Activated CD4-positive, alpha-beta T cell treated with anti-CD3 and anti-CD28 coated beads for 36 hours (primary cell): ENCODE data around the gene MTIF3. TPM values are rescaled to one million over a fixed set of nuclear protein-coding genes. Genes with fewer than 3 reads are reported as not detected.

Experiments used
- ATAC-seq: fragments of 200-7000 bp; cut with Tn5 transposase; one replicate; pipeline ENCODE4 v1.10.0; 2021; ENCODE audit warnings: mild to moderate bottlenecking, moderate library complexity
- CTCF ChIA-PET: fragments of 350-600 bp; sonication (Branson Sonifier 250); formaldehyde crosslinking; loops from one replicate; lab custom pipeline; 2021; ENCODE audit warnings: antibody characterized with exemption; lab: Charles Lee
- POLR2A ChIA-PET: fragments of 350-600 bp; sonication (Branson Sonifier 250); formaldehyde crosslinking; loops from one replicate; lab custom pipeline; 2021; ENCODE audit warnings: antibody characterized with exemption, inconsistent platforms; lab: Charles Lee
- DNase-seq: peaks from one replicate; pipeline ENCODE4 v3.0.0-alpha.2; 2020
- H3K27ac Mint-ChIP-seq: one replicate; pipeline ENCODE4 v1.8.0; 2021; ENCODE audit warnings: mixed read lengths
- H3K27me3 Mint-ChIP-seq: one replicate; pipeline ENCODE4 v1.8.0; 2021; ENCODE audit warnings: mixed read lengths
- H3K36me3 Mint-ChIP-seq: one replicate; pipeline ENCODE4 v1.8.0; 2021; ENCODE audit warnings: low read depth, mixed read lengths
- H3K4me1 Mint-ChIP-seq: one replicate; pipeline ENCODE4 v1.8.0; 2021; ENCODE audit warnings: mixed read lengths
- H3K4me3 Mint-ChIP-seq: one replicate; pipeline ENCODE4 v1.8.0; 2021; ENCODE audit warnings: mild to moderate bottlenecking, moderate library complexity, mixed read lengths
- H3K9me3 Mint-ChIP-seq: one replicate; pipeline ENCODE4 v1.8.0; 2021; ENCODE audit warnings: low read depth, mixed read lengths
- intact Hi-C, 2 experiments: fragments of 100-400 bp; cut with DNase I in 1 of 2; cut with micrococcal nuclease in 1 of 2; formaldehyde crosslinking; loops; one replicate each; pipeline versions ENCODE4 v1.14.2 to v1.15.1; 2022 to 2024; cut with DNase I, micrococcal nuclease
- total RNA-seq, 2 experiments: library from RNA; stranded (reverse); gene quantifications; one replicate each; pipeline ENCODE4 v1.2.3, GENCODE V29; 2021

Gene MTIF3
- total RNA-seq, 2 experiments from 2014 or later, result 27.5 to 43.0 TPM

- Mint-ChIP-seq H3K9me3 (no peaks in the 10 kb centered on the region), H3K27me3 (no peaks in the 10 kb centered on the region), H3K4me1 (peaks cover 27% of the 10 kb centered on the region), H3K4me3 (peak overlapping the region; percentile 72), H3K27ac (peak overlapping the region; percentile 97), H3K36me3 (no peaks in the 10 kb centered on the region)
- POLR2A ChIA-PET, result interaction anchor here (0.6 to 1.0 kb wide), 3 partner anchors 22 to 180 kb away, joined by 5 to 8 read pairs (median 5); no protein-coding TSS in a partner anchor
- ATAC-seq, result peak; percentile 59
- peak; percentile 40 for DNase-seq
- CTCF ChIA-PET, result interaction anchor here (0.6 to 3.5 kb wide), 8 partner anchors 10 to 370 kb away, joined by 3 to 11 read pairs (median 4); partner anchors contain the start of gene GTF3A
- intact Hi-C loops, result no loop called here
These were observed 5.0 kb upstream of the MTIF3 start for GRCh38 chr13:27455331-27455855.

- H3K4me1 Mint-ChIP-seq, result peaks cover 54% of the 10 kb centered on the region
- intact Hi-C loops, result loop anchor here (1.0 to 5.0 kb wide), 9 partner anchors 25 to 1230 kb away; partner anchors contain the start of genes POLR1D (in 2 of the 2), GTF3A (in 1 of the 2), PAN3 (in 1 of the 2) and RPL21 (in 1 of the 2)
- DNase-seq (peak; percentile 51), ATAC-seq (no peak)
- ChIA-PET CTCF (interaction anchor here (0.8 to 1.7 kb wide), 4 partner anchors 9 to 283 kb away, joined by 3 to 5 read pairs (median 4); no protein-coding TSS in a partner anchor), POLR2A (interaction anchor here (1.4 to 5.3 kb wide), 2 partner anchors 25 to 26 kb away, joined by 4 to 42 read pairs; partner anchors contain the start of gene GTF3A)
- H3K36me3 Mint-ChIP-seq, result peaks cover 6% of the 10 kb centered on the region
- no peaks in the 10 kb centered on the region for H3K27me3 Mint-ChIP-seq
- H3K27ac Mint-ChIP-seq, result peak overlapping the region; percentile 99
- H3K9me3 Mint-ChIP-seq, result no peaks in the 10 kb centered on the region
- H3K4me3 Mint-ChIP-seq, result peak overlapping the region; percentile 89
These were observed 632 bp upstream of the MTIF3 start for GRCh38 chr13:27450921-27451471.

- ATAC-seq (no peak), DNase-seq (no peak)
- Mint-ChIP-seq H3K27ac (peak overlapping the region; percentile 99), H3K36me3 (peaks cover 11% of the 10 kb centered on the region), H3K9me3 (no peaks in the 10 kb centered on the region), H3K4me1 (peaks cover 48% of the 10 kb centered on the region), H3K27me3 (no peaks in the 10 kb centered on the region), H3K4me3 (peak overlapping the region; percentile 89)
- ChIA-PET CTCF (interaction anchor here (1.1 to 3.0 kb wide), 2 partner anchors 23 to 27 kb away, joined by 3 to 23 read pairs; partner anchors contain the start of gene GTF3A), POLR2A (interaction anchor here (5.3 kb wide), 1 partner anchor 23 kb away, joined by 42 read pairs; the partner anchor contains the start of gene GTF3A)
- intact Hi-C loops, result no loop called here
These were observed 1.2 kb downstream of the MTIF3 start for GRCh38 chr13:27449081-27449603.

DNA sequence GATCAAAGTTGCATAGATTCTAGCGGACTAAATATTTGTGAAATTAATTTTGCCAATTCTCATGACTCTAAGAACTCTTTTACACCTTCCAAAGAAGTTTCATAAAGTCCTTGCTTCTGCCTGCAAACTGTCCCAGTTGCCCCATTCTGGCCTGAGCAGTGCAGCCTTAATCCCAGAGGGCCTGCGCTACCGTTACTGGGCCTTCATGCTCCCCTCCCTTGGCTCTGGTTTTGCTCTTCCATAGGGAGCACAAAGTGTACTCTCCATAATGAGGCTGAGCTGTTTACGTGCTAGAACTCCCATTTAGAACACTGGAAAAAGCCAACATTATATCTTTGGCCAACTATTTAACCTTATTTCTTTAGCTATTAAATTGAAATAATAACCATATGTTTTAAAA is 2.1 kb downstream of the MTIF3 start:
- POLR2A ChIA-PET, result interaction anchor here (5.3 kb wide), 1 partner anchor 22 kb away, joined by 42 read pairs; the partner anchor contains the start of gene GTF3A
- CTCF ChIA-PET, result interaction anchor here (0.7 to 3.0 kb wide), 2 partner anchors 8 to 22 kb away, joined by 3 to 23 read pairs; partner anchors contain the start of gene GTF3A
- Mint-ChIP-seq H3K4me3 (peak overlapping the region; percentile 89), H3K27me3 (no peaks in the 10 kb centered on the region), H3K4me1 (peaks cover 46% of the 10 kb centered on the region), H3K9me3 (no peaks in the 10 kb centered on the region), H3K27ac (peak overlapping the region; percentile 68), H3K36me3 (peaks cover 11% of the 10 kb centered on the region)
- intact Hi-C loops, result no loop called here
- DNase-seq (no peak), ATAC-seq (no peak)

GRCh38 chr13:27446986-27447583 is 3.3 kb downstream of the MTIF3 start:
- ChIA-PET CTCF (interaction anchor here (0.5 kb wide), 1 partner anchor 438 kb away, joined by 3 read pairs; no protein-coding TSS in a partner anchor), POLR2A (interaction anchor here (5.3 kb wide), 1 partner anchor 21 kb away, joined by 42 read pairs; the partner anchor contains the start of gene GTF3A)
- DNase-seq (peak; percentile 29), ATAC-seq (no peak)
- H3K27ac Mint-ChIP-seq, result peak overlapping the region; percentile 97
- H3K9me3 Mint-ChIP-seq, result no peaks in the 10 kb centered on the region
- peak overlapping the region; percentile 69 for H3K4me3 Mint-ChIP-seq
- intact Hi-C loops, result no loop called here
- H3K27me3 Mint-ChIP-seq, result no peaks in the 10 kb centered on the region
- peaks cover 15% of the 10 kb centered on the region for H3K36me3 Mint-ChIP-seq
- H3K4me1 Mint-ChIP-seq, result peaks cover 54% of the 10 kb centered on the region

DNA sequence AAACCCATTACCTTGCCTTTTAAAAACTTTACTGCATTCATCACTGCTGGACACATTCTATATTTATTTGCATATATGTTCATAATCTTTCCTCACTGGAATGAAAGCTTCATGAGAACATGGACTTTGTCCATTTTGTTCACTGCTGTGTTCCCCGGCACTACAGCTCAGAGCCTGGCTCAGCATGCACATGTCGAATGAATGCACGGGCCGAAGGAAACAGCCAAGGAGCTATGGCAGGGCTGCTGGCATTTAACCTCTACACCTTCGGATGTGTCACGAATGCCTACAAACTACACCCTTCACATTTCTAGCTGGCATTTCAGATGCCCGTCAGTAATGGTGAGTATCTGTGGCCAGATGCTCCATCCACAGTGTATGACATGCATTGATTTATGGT is 7.6 kb downstream of the MTIF3 start:
- ChIA-PET POLR2A (interaction anchor here (0.5 to 1.6 kb wide), 2 partner anchors 10 to 17 kb away, joined by 6 to 9 read pairs; partner anchors contain the start of gene GTF3A), CTCF (interaction anchor here (0.7 to 2.3 kb wide), 4 partner anchors 10 to 180 kb away, joined by 3 to 7 read pairs (median 5); no protein-coding TSS in a partner anchor)
- Mint-ChIP-seq H3K4me1 (peaks cover 53% of the 10 kb centered on the region), H3K4me3 (peak overlapping the region; percentile 47), H3K36me3 (peaks cover 15% of the 10 kb centered on the region), H3K27me3 (no peaks in the 10 kb centered on the region), H3K27ac (peak overlapping the region; percentile 32), H3K9me3 (no peaks in the 10 kb centered on the region)
- no peak for DNase-seq
- intact Hi-C loops, result no loop called here
- no peak for ATAC-seq

GRCh38 chr13:27442071-27442647 is 8.2 kb downstream of the MTIF3 start:
- H3K36me3 Mint-ChIP-seq, result peaks cover 17% of the 10 kb centered on the region
- peak; percentile 60 for DNase-seq
- H3K4me3 Mint-ChIP-seq, result peak overlapping the region; percentile 47
- ChIA-PET POLR2A (interaction anchor here (0.5 to 1.6 kb wide), 3 partner anchors 9 to 17 kb away, joined by 3 to 9 read pairs (median 6); partner anchors contain the start of gene GTF3A), CTCF (interaction anchor here (0.9 to 2.3 kb wide), 4 partner anchors 9 to 16 kb away, joined by 3 to 7 read pairs (median 5); no protein-coding TSS in a partner anchor)
- intact Hi-C loops, result no loop called here
- no peaks in the 10 kb centered on the region for H3K27me3 Mint-ChIP-seq
- ATAC-seq, result peak; percentile 60
- peak overlapping the region; percentile 32 for H3K27ac Mint-ChIP-seq
- peaks cover 49% of the 10 kb centered on the region for H3K4me1 Mint-ChIP-seq
- H3K9me3 Mint-ChIP-seq, result no peaks in the 10 kb centered on the region

GRCh38 chr13:27440408-27440807 is 10.0 kb downstream of the MTIF3 start:
- Mint-ChIP-seq H3K27ac (no peak overlapping the region), H3K36me3 (peaks cover 24% of the 10 kb centered on the region), H3K27me3 (no peaks in the 10 kb centered on the region), H3K9me3 (no peaks in the 10 kb centered on the region), H3K4me3 (no peak overlapping the region), H3K4me1 (peaks cover 40% of the 10 kb centered on the region)
- DNase-seq, result no peak
- ChIA-PET POLR2A (no interaction called here), CTCF (no interaction called here)
- no peak for ATAC-seq
- intact Hi-C loops, result no loop called here

DNA sequence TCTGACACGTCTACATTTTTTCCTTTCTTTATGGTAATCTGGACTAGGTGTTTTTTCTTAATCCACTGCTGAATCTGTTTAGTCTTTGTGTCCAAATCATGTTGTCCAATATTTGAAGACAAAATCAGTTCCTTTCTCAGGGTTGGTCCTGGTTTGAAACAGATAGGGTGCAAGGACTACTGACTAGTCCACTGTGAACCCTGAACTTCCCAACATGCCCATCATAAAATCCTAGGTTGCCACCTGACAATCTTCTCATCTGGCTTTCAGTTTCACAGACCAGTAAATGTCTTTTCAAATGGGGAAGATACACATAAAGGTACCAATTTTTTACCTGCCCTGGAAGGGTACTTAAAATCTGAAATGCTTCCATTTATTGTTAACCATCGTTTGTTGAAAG is 13.2 kb downstream of the MTIF3 start:
- CTCF ChIA-PET, result interaction anchor here (2.5 kb wide), 1 partner anchor 8 kb away, joined by 6 read pairs; no protein-coding TSS in a partner anchor
- H3K27ac Mint-ChIP-seq, result no peak overlapping the region
- H3K4me3 Mint-ChIP-seq, result no peak overlapping the region
- POLR2A ChIA-PET, result no interaction called here
- peaks cover 38% of the 10 kb centered on the region for H3K4me1 Mint-ChIP-seq
- DNase-seq (no peak), ATAC-seq (no peak)
- H3K36me3 Mint-ChIP-seq, result peaks cover 42% of the 10 kb centered on the region
- intact Hi-C loops, result no loop called here
- H3K27me3 Mint-ChIP-seq, result no peaks in the 10 kb centered on the region
- no peaks in the 10 kb centered on the region for H3K9me3 Mint-ChIP-seq

DNA sequence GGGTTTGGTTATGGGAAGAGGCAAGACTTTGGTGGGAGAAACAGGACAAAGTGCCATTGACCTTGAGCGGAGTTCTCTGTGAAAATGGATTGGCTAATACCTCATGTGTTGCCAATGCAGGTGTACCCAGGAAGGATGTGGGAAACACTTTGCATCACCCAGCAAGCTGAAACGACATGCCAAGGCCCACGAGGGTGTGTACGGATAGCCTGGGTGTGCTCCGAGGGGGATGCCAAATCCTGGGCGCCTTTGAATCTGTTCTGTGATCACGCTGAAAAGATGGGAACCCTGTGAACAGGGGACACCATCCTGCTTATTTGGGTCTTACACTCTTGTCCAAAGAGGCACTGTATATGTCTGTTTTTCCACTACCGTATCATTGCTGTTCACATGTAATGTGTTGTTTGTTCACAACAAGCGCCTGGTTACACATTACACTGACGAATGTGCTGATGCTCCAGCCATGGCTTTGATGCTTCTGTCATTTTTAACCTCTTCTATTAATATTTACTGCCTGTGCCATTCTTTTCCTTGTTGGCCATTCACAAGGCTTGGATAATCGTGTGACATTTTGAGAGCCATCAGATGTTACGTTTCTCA is 17.7 kb downstream of the MTIF3 start:
- Mint-ChIP-seq H3K4me1 (peaks cover 42% of the 10 kb centered on the region), H3K36me3 (peaks cover 67% of the 10 kb centered on the region), H3K27ac (peak overlapping the region; percentile 91), H3K27me3 (no peaks in the 10 kb centered on the region), H3K9me3 (no peaks in the 10 kb centered on the region), H3K4me3 (no peak overlapping the region)
- intact Hi-C loops, result no loop called here
- ChIA-PET POLR2A (interaction anchor here (0.8 to 0.9 kb wide), 2 partner anchors 10 to 42 kb away, joined by 4 to 6 read pairs; no protein-coding TSS in a partner anchor), CTCF (interaction anchor here (0.7 to 1.3 kb wide), 2 partner anchors 10 to 70 kb away, joined by 4 to 6 read pairs; no protein-coding TSS in a partner anchor)
- DNase-seq (no peak), ATAC-seq (no peak)
